OCI-LY1 (cell line): ENCODE measurements around the gene RFC2.

Source experiments
- H2AFZ ChIP-seq: fragments of 200-600 bp; sonication (generic), shearing (Covaris generic); 2 replicates; pipeline ENCODE4 v1.6.0; 2014; ENCODE audit warnings: antibody characterized with exemption, mild to moderate bottlenecking, low read length
- H3F3A ChIP-seq: fragments of 200-600 bp; sonication (generic), shearing (Covaris generic); 2 replicates; pipeline ENCODE4 v1.6.0; 2014; ENCODE audit warnings: mild to moderate bottlenecking, antibody characterized with exemption, low read length, moderate library complexity; ENCODE audit not compliant: insufficient read depth
- H3K27ac ChIP-seq: fragments of 200-600 bp; sonication (generic); 2 replicates; pipeline ENCODE4 v1.5.1; 2014; ENCODE audit warnings: low read length, mixed run types, mild to moderate bottlenecking, low read depth; ENCODE audit not compliant: poor library complexity, severe bottlenecking
- H3K27me3 ChIP-seq: fragments of 200-600 bp; sonication (generic); 2 replicates; pipeline ENCODE4 v1.6.0; 2014; ENCODE audit warnings: antibody characterized with exemption, mild to moderate bottlenecking, low read length, moderate library complexity; ENCODE audit not compliant: insufficient read depth
- H3K36me3 ChIP-seq: fragments of 200-600 bp; sonication (generic); 2 replicates; pipeline ENCODE4 v1.6.1; 2014; ENCODE audit warnings: mild to moderate bottlenecking, antibody characterized with exemption, low read length, moderate library complexity, mixed read lengths; ENCODE audit not compliant: insufficient read depth
- H3K4me1 ChIP-seq: fragments of 200-600 bp; sonication (generic); 2 replicates; pipeline ENCODE4 v1.5.1; 2014; ENCODE audit warnings: mild to moderate bottlenecking, low read length, moderate library complexity; ENCODE audit not compliant: insufficient read depth, severe bottlenecking
- H3K4me2 ChIP-seq: fragments of 200-600 bp; sonication (generic), shearing (Covaris generic); 2 replicates; pipeline ENCODE4 v1.6.1; 2014; ENCODE audit warnings: low read length
- H3K4me3 ChIP-seq: fragments of 200-600 bp; sonication (generic); 2 replicates; pipeline ENCODE4 v1.5.1; 2014; ENCODE audit warnings: low read length, low read depth, mild to moderate bottlenecking, mixed read lengths; ENCODE audit not compliant: poor library complexity, severe bottlenecking
- H3K79me2 ChIP-seq: fragments of 200-600 bp; shearing (Covaris generic); 2 replicates; pipeline ENCODE4 v1.6.1; 2016; ENCODE audit warnings: mixed run types, low read length, mixed read lengths; ENCODE audit not compliant: insufficient read depth
- H3K9ac ChIP-seq: fragments of 200-600 bp; sonication (generic), shearing (Covaris generic); 2 replicates; pipeline ENCODE4 v1.6.1; 2014; ENCODE audit warnings: mild to moderate bottlenecking, low read length, mixed read lengths
- H3K9me2 ChIP-seq: fragments of 200-600 bp; sonication (generic), shearing (Covaris generic); 2 replicates; pipeline ENCODE4 v1.6.1; 2014; ENCODE audit warnings: low read depth, mild to moderate bottlenecking, low read length, mixed read lengths
- H3K9me3 ChIP-seq: fragments of 200-600 bp; shearing (Covaris generic); 2 replicates; pipeline ENCODE4 v1.6.1; 2014; ENCODE audit warnings: low read length, mixed read lengths
- H4K20me1 ChIP-seq: fragments of 200-600 bp; sonication (generic), shearing (Covaris generic); 2 replicates; pipeline ENCODE4 v1.6.0; 2016; ENCODE audit warnings: mild to moderate bottlenecking, low read length; ENCODE audit not compliant: insufficient read depth
- EZH2 ChIP-seq: fragments of 200-600 bp; sonication (generic), shearing (Covaris generic); IDR thresholded peaks from 2 replicates; pipeline ENCODE4 v1.8.0; 2017; ENCODE audit warnings: borderline replicate concordance, mixed run types, mild to moderate bottlenecking, antibody characterized with exemption, low read length, moderate library complexity, mixed read lengths
- TF ChIP-seq, protein P1 (sequence below): fragments of 200-600 bp; sonication (generic), shearing (Covaris generic); IDR thresholded peaks from 2 replicates; pipeline ENCODE4 v1.5.1; 2017; ENCODE audit warnings: mild to moderate bottlenecking, antibody characterized with exemption, low read length, moderate library complexity, mixed read lengths

Gene RFC2

GRCh38 chr7:74263399-74264120 lies 9.4 kb upstream of the RFC2 start:
- no peak overlapping the region for H2AFZ ChIP-seq
- no peaks in the 10 kb centered on the region for H3F3A ChIP-seq
- H3K79me2 ChIP-seq: no peaks in the 10 kb centered on the region
- H3K9ac ChIP-seq: no peak overlapping the region
- H3K4me2 ChIP-seq: no peak overlapping the region
- H3K4me3 ChIP-seq: no peak overlapping the region
- H3K4me1 ChIP-seq: peaks cover under 1% of the 10 kb centered on the region
- H3K36me3 ChIP-seq: no peaks in the 10 kb centered on the region
- H3K9me3 ChIP-seq: no peaks in the 10 kb centered on the region
- no peak overlapping the region for H3K27ac ChIP-seq
- H3K9me2 ChIP-seq: no peaks in the 10 kb centered on the region
- H3K27me3 ChIP-seq: peaks cover 14% of the 10 kb centered on the region; the same call in 1 of the 2 replicates
- TF ChIP-seq, protein P1, sequence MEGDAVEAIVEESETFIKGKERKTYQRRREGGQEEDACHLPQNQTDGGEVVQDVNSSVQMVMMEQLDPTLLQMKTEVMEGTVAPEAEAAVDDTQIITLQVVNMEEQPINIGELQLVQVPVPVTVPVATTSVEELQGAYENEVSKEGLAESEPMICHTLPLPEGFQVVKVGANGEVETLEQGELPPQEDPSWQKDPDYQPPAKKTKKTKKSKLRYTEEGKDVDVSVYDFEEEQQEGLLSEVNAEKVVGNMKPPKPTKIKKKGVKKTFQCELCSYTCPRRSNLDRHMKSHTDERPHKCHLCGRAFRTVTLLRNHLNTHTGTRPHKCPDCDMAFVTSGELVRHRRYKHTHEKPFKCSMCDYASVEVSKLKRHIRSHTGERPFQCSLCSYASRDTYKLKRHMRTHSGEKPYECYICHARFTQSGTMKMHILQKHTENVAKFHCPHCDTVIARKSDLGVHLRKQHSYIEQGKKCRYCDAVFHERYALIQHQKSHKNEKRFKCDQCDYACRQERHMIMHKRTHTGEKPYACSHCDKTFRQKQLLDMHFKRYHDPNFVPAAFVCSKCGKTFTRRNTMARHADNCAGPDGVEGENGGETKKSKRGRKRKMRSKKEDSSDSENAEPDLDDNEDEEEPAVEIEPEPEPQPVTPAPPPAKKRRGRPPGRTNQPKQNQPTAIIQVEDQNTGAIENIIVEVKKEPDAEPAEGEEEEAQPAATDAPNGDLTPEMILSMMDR: no peak
- no peak for TF ChIP-seq EZH2
- no peaks in the 10 kb centered on the region for H4K20me1 ChIP-seq

DNA sequence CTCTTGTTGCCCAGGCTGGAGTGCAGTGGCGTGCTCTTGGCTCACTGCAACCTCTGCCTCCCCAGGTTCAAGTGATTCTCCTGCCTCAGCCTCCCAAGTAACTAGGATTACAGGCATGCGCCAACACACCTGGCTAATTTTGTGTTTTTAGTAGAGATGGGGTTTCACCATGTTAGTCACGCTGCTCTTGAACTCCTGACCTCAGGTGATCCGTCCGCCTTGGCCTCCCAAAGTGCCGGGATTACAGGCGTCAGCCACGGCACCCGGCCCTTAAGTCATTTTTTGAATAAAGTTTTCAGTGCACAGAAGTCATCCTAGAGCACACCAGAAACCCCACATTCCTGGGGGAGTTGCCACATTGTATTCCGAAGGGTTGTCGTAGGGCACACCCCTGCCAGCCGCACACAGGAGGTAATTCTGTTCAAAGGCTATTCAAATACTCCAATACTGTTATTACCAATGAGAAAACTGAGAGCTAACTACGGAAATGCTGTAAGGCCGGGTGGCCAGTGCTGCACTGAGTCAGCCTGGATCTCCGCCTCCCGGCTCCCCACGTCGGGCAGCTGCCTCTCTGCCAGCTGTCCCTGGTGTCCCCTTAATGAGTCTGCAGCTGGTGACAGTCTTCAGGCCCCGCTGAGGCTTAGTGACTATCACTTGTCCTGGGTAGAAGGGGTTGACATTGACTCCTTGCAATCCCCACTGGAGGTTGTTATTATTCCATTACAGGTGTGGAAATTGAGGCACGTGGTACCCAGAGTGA lies 8.6 kb upstream of the RFC2 start:
- no peak overlapping the region for H3K4me2 ChIP-seq
- H3K4me3 ChIP-seq: no peak overlapping the region
- peaks cover 8% of the 10 kb centered on the region for H3K4me1 ChIP-seq
- no peaks in the 10 kb centered on the region for H3K9me3 ChIP-seq
- H3K27ac ChIP-seq: no peak overlapping the region
- H3F3A ChIP-seq: no peaks in the 10 kb centered on the region
- H3K27me3 ChIP-seq: peaks cover 9% of the 10 kb centered on the region; the same call in 1 of the 2 replicates
- no peaks in the 10 kb centered on the region for H3K9me2 ChIP-seq
- H3K9ac ChIP-seq: no peak overlapping the region
- no peaks in the 10 kb centered on the region for H3K79me2 ChIP-seq
- H3K36me3 ChIP-seq: no peaks in the 10 kb centered on the region
- no peak overlapping the region for H2AFZ ChIP-seq
- no peak for TF ChIP-seq EZH2
- TF ChIP-seq, protein P1: no peak
- no peaks in the 10 kb centered on the region for H4K20me1 ChIP-seq

DNA sequence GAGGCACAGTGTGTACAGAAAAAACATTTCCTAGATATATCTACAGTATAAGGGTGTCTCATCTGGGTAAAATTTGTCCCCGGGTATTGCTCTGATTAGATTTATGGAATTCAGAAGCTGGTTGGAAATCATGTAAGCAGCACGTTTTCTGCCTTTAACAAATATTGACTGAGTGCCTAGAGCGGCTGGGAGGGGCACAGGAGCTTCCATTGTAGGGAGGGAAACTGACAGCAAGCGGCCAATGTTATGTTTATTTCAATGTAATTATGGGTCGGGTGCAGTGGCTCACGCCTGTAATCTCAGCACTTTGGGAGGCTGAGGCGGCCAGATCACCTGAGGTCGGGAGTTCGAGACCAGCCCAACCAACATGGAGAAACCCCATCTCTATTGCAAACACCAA lies 4.4 kb upstream of the RFC2 start:
- no peak overlapping the region for H3K4me3 ChIP-seq
- TF ChIP-seq, protein P1: no peak
- TF ChIP-seq EZH2: no peak
- no peak overlapping the region for H3K9ac ChIP-seq
- no peaks in the 10 kb centered on the region for H3K9me2 ChIP-seq
- H3F3A ChIP-seq: no peaks in the 10 kb centered on the region
- no peaks in the 10 kb centered on the region for H4K20me1 ChIP-seq
- H3K4me2 ChIP-seq: no peak overlapping the region
- no peaks in the 10 kb centered on the region for H3K9me3 ChIP-seq
- H3K27me3 ChIP-seq: 0 out of 2 replicates have a peak, but pooled peaks cover 5% of the 10 kb centered on the region
- H3K4me1 ChIP-seq: peaks cover 19% of the 10 kb centered on the region
- no peak overlapping the region for H3K27ac ChIP-seq
- peaks cover 4% of the 10 kb centered on the region for H3K79me2 ChIP-seq
- H2AFZ ChIP-seq: no peak overlapping the region
- H3K36me3 ChIP-seq: no peaks in the 10 kb centered on the region
